ENCODE data around the gene COPA. TPM values are rescaled to one million over a fixed set of nuclear protein-coding genes. Genes with fewer than 3 reads are reported as not detected.

Gene COPA
- total RNA-seq, 1 donor from 2014 or later = 206 TPM

DNA sequence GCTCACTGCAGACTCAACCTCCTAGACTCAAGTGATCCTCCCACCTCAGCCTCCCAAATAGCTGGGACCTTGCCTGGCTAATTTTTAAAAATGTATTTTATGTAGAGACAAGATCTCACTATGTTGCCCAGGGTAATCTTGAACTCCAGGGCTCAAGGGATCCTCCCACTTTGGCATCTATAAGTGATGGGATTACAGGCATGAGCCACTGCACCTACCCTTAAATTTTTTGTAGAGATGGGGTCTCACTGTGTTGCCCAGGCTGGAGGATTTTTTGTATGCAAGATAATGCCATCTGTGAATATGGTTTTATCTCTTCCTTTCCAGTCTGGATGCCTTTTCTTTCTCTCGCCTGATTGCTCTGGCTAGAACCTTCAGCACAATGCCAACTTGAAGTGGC lies 72.0 kb downstream of the COPA start:
- no peak for DNase-seq (ENCODE audit: low read depth in 2 of 2)

DNA sequence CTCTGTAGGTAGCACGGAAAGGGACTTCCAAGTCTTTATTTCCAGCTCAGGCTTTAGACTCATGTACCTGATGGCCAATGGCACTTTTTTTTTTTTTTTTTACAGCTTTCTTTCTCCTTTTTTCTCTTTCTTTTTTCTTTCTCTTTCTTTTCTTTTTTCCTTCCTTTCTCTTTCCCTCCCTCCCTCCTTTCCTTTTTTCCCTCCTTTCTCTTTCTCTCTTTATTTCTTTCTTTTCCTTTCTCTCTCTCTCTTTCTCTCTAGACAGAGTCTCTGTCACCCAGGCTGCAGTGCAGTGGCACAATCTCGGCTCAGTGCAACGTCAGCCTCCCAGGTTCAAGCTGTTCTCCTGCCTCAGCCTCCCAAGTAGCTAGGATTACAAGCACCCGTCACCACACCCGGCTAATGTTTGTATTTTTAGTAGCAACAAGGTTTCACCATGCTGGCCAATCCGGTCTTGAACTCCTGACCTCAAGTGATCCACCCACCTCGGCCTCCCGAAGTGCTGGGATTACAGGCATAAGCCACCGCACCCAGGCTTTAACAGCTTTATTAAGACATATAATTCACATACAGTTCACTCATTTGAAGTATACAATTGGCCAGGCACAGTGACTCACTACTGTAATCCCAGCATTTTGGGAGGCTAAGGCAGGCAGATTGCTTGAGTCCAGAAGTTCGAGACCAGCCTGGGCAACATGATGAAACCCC lies 75.6 kb downstream of the COPA start:
- no peak for DNase-seq (ENCODE audit: low read depth in 2 of 2)

DNA sequence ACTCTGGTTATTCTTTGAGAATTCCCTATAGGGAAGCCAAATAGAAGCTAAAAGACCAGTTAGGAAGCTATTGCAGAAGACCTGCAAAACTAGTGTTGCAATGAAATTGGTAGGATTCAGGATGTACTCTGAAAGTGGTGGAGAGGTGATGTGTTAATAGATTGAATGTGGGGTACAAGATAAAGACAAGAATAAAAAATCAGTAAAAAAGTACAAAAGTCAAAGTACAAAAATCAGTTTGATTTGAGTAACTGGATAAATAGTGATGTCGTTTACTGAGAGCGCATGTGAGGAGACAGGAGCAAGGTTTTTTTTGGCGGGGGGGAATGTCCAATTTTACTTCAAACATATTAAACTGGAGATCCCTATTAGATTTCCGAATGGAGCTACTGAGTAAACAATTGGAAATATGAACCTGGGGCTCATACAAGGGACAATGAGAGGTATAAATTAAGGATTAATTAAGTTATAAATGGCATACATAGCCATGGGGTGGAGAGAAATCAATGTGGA lies 78.2 kb downstream of the COPA start:
- no peak for DNase-seq (ENCODE audit: low read depth in 2 of 2)

DNA sequence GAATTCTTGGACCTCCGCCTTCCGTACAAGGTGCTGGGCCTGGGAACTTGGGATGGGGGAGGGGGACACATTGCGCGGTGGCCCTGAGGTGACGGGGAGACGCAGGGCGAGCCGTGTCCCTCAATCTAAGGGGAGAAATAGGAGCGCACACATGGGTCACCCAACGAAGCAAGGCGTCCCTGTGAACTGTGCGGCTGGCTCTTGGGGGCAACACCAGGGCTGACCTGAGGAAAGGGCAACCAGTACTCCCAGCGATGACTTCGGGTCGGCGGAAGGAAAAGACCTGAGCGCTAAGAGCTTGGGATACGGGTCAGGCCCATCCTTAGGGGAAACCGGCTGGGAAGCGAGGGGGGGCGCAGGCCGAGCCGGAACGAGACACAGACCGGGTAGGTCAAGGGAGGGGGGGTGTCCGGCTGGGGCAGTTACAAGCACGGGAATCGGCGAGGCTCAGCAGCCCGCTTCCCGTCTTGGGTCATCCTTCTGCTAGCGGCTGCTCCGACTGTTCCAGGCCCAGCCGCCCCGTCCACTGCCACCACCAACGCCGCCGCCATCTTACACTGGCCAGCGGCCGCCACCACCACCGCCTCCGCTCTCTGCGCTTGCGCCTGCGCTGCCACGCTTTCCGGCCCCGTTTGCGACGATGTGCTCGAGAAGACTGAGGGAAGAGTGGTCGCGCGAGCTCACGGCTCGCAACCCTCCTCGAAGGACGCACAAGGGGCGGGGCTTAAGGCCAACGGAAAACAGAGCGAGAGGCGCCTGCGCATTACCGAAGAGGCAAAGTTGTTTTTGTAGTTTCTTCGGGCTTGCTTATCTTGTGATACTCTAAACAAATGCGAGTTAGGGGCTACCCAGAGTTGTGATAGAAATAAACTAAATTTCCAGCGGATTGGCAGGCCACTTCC lies 80.9 kb downstream of the COPA start, which contains the start of gene DCAF8:
Gene DCAF8, minus strand, starts transcription at position 657 of the 902 bp plus-strand sequence. CDS start 18,541 bp downstream, outside the sequence.
- peak; percentile 97 to 98 for DNase-seq (ENCODE audit: low read depth in 2 of 2)

DNA sequence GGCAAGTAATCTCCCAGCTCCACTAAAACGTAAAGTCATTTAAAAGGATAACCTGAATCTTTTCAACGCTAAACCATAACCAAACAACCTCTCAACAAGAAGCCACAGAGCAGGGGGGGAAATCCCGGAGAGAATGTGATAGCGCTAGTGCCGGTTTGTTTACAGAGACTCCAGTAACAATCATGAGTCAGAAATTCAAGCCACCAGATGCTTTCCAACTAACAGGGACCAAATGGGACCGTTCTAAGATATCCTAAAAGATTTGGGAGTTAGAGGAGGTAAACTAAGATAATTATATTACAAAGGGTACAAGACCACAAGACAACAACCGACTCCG lies 81.5 kb downstream of the COPA start:
- peak; percentile 81 to 88 for DNase-seq (ENCODE audit: low read depth in 2 of 2)

DNA sequence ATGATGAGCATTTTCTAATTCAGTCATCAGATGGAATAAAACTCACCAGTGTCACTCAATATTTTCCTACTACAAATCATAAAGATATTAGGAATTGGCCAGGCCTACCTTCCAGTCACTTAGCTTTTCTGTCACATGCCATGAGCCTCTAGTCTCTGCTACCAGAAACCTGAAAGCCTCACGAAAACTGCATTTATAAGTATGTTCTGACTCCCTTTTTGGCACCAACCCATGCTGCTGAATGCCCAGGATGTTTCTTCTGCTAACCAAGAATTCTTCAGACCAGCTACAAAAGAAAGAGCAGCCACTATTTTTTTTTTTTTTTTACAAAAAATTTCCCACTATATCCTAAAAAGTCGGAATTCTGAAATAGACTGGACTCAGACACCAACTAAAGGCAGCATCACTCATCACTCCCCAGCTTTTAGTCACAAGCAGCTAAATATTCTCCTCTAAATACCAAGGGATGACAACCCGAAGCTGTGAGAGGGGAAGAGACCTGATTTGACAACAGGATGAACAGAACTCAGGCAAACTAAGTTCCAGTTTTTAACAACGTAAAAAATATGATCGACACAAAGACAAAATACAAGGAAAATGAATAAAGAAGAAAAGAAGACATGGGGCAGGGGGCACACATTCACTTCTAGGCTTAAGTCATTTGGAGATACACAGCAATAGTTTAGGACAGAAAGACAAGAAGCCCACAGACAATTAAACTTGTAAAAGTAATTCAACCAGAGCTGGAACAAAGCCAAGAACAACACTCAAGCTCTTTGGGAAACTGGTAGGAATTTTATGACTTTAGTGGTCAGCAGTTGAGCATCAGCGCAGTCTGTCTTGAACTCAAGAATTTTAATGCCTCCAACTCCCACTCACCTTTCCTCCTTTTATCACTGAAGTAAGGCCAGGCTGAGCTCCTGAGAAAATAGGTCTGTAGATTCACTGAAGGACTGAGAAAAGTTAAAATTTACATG lies 82.4 kb downstream of the COPA start:
- peak; percentile 54 to 88 for DNase-seq (ENCODE audit: low read depth in 2 of 2)

DNA sequence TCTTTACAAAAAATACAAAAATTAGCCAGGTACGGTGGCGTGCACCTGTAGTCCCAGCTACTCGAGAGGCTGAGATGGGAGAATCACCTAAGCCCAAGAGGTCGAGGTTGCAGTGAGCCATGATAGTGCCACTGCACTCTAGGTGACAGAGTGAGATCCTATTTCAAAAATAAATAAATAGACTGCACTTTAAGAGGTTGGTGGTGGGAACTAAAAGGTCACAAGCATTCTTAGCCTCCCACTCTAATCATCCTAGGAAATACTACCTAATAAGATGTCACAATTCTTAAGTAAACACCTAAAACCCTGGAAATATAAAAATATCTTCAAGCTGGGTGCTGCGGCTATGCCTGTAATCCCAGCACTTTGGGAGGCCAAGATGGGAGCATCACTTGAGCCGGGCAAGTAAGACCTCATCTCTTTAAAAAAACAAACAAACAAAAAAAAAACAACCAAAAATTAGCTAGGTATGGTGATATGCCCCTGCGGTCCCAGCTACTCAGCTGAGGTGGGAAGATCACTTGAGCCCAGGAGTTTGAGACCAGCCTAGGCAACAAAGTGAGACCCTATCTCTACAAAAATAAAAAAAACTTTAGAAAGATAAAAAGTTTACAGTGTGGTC lies 84.8 kb downstream of the COPA start:
- no peak for DNase-seq (ENCODE audit: low read depth in 2 of 2)

DNA sequence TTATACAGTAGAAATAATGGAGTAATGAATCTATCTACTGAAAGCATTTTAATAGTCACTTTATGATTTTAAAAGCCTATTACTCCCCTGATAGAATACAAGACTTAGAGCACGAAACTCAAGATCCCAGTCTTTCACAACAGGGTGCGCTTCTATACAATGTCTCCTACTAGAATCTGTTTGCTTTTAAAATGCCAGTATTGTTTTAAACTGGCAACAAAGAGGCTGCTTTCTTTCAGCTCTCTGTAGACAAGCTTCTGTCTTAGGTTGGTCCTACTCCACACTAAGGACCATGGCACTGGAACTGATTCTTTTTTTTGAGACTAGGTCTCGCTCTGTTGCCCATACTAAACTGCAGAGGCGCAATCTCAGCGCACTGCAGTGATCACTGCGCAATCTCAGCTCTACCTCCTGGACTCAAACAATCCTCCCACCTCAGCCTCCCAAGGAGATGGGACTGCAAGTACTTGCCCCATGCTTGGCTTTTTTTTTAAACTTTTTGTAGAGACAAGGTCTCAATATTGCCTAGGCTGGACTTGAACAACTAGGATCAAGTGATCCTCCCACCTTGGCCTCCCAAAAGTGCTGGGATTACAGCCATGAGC lies 85.5 kb downstream of the COPA start:
- no peak for DNase-seq (ENCODE audit: low read depth in 2 of 2)

DNA sequence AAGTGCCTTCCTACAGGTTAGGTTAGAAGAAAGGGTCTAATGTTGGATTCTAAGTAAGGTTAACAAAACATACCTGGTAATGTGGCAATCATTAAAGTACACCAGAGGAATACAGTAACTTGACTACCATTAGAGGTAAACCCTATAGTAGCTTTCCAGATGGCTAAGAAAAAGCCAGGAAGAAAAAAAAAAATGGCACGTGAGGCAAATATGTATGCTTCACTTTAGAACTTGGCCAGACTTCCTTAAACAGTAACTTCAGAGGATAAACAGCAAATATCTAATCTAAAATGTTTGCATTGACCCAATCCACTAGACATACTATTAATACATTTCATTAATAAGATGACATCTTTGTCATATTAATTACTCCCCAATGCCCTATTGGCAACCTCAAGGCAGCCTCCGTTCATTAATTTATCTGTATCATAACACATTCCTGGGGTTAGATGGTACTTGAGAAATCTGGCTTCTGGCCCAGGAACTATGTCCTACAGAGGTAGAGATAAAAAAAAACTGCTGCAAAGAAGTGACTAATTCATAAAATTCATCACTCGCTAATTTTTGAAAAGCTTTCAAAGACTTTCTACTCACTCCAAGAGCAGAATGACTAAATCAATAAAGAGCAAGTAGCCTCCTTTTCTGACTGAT lies 86.5 kb downstream of the COPA start:
- DNase-seq (ENCODE audit: low read depth in 2 of 2) = peak in 1 of 2 donors; percentile 70

DNA sequence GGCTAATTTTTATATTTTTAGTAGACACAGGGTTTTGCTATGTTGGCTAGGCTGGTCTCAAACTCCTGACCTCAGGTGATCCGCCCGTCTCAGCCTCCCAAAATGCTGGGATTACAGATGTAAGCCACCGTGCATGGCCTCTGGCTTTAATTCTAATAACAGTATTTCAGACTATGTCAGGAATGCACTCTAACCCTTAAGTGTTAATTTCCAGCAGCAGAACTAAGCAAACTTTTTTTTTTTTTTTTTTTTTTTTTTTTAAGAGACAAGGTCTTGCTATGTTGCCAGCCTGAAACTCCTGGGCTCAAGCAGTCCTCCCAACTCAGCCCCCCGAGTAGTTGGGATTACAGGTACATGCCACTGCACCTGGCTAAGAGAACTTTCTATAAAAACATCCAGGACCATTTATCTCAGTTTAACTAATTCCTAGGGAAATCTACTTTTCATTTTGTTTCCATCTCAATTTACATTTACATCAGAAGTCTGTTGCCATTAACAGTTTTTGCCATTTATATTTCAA lies 87.2 kb downstream of the COPA start:
- DNase-seq (ENCODE audit: low read depth in 2 of 2) = no peak

DNA sequence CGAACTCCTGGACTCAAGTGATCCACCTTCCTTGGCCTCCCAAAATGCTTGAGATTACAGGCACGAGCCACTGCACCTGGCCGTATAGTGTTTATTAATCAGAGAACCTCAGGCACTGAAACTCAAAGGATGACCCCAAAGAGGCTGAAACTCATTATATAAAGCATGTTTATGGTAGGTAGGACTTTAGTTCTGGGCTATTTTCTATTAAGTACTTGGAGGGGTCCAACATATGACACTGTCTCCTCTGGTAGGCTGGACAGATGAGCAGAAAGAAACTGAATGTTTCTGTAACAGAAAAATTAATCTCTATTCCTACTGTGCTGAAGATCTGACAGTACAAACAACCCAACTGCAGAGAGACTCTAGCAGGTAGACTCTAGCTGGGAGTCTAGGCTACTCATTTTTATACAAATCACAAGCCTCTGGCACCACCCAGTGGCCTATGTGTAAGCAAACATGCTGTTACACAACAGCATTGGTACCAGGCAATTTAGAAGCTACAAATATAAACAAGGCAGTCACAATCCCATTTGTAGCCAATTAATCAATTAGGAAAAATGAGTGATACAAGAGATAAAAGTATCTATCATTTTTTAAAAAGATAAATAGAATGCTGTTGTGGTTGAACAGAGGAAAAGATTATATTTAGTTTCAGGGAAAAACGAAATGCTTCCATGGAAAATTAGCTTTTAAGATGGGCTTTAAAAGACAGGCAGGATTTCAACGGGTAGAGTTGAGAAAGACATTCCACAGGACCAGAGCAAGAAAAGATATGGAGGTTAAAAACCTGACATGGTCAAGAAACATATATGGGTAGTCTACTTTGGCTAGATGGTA lies 91.1 kb downstream of the COPA start:
- DNase-seq (ENCODE audit: low read depth in 2 of 2) = peak; percentile 77 to 85

DNA sequence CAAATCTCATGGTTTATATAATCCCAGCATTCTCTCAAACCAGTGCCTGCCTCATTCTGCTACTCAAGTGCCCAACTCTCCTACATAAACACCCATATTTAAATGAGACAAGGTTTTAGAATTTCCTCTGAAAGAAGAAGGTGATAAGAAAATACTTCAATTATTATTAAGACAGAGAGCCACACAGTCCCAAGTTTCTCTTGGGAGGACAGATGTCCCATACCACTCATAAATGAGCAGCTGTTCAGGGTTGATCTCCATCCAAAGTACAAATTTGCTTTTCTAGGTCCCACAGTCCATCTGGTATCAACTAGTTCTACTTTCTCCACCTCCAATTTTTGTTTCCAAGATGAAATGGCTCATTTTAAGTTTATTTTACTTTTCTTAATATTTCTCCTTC lies 92.0 kb downstream of the COPA start:
- no peak for DNase-seq (ENCODE audit: low read depth in 2 of 2)

DNA sequence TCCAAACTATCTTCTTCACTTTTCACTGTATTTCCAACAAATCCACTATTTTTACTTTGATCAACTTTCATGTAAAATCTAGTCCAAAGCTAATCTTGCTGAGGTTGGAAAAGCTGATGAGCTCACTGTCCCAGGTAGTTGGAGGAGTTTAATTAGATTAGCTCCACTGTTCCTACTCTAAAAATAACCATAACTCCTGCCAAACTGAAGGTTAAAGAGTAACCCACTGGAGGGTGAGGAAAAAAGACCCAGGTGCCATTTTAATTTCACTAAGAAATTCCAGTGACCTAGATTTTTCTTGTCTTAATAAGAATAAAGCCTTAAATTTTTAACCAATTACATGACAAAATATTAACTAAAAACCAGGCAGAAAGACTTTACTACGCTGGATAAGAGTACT lies 96.0 kb downstream of the COPA start:
- DNase-seq (ENCODE audit: low read depth in 2 of 2) = no peak

DNA sequence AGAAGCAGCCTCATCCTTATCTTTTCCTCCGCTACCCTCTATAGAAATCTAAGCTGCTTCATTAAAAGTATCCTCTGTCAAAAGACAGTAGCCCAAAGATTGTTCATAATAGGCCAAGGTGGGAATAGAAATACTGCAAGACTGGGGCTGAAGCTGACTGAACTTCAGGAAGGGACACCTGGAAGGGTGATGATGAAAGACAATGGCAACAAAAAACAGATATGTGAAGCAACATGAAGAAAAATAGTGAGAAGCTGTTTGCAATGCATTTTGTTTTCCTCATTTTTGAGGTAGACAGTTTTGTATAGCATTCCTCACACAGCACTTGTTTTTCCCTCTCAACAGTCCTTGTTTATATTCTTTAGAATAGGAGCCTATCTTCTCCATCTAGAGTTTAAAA lies 97.6 kb downstream of the COPA start:
- DNase-seq (ENCODE audit: low read depth in 2 of 2) = no peak

DNA sequence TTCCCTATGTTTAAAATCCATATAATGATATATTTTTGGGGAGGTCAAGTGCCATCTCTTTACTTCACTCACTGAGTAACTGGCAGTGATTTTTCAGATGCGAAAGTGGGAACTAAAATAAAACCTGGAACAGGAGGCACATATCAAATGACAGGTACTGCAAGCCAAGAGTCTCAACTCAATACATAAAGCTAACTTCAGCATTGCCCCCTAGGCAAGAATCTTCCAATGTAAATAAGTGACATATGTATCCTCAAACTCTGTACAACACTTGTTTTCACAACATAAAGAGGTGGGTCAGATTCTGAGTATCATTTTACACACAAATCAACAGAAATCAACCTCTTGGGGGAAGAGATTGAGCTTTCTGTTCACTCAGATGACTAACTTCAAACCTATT lies 98.8 kb downstream of the COPA start:
- no peak for DNase-seq (ENCODE audit: low read depth in 2 of 2)

DNA sequence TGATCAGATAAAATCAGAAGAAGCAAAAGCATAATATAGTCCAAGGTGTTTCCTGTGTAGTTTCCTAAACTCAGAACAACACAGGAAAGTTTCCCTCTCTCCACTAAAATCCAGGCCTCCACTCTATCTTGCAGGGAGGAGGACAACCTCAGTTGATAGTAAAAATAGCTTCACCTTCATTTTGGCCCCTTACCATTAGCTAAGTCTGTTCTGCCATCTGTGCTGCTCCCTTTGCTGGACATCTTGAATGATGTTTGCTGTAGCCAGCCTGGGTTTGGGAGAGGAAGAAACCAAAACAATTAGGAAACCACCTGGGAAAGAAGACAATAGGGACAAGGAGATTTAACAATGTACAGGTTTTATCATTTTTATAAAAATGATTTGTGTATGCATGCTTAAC lies 99.3 kb downstream of the COPA start:
- DNase-seq (ENCODE audit: low read depth in 2 of 2) = peak in 1 of 2 donors; percentile 7

DNA sequence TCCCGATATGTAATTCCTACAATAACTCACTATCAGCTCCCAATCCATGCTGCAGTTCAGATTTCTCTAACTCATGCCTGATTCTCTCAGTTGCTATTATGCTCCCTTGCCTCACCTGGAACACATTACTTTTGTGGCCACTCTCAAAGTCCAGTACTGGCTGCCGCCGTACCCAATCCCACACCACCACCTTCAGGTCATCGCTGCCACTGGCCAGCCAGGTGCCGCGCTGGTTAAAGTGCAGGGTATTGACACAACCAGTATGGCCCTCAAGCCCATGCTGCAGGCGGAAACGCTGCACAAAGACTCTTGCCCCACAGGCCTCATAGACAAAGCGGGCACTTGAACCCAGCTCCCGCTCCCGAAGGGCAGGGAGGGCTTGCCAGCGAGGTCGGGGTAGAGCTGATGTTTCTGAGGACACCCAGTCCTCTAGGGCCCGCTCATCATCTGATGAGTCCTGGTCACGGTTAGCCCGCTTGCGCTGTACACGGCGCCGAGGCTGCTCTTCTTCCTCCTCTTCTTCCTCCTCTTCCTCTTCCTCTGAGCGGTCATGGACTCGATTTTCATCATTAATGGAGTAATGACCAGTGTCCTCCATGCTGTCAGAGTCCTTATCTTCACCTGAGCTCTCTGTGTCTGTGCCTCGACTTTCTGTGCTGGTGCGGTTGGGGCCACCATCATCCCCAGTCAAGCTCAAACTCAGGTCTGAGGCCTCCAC lies 103.3 kb downstream of the COPA start:
- DNase-seq (ENCODE audit: low read depth in 2 of 2) = no peak

Data from lung microvascular endothelial cell (primary cell).